ENCODE measurements around the gene PACRG.
A peak's percentile ranks its signal among the peaks of the same experiment; 100 is the strongest.

Gene PACRG

DNA sequence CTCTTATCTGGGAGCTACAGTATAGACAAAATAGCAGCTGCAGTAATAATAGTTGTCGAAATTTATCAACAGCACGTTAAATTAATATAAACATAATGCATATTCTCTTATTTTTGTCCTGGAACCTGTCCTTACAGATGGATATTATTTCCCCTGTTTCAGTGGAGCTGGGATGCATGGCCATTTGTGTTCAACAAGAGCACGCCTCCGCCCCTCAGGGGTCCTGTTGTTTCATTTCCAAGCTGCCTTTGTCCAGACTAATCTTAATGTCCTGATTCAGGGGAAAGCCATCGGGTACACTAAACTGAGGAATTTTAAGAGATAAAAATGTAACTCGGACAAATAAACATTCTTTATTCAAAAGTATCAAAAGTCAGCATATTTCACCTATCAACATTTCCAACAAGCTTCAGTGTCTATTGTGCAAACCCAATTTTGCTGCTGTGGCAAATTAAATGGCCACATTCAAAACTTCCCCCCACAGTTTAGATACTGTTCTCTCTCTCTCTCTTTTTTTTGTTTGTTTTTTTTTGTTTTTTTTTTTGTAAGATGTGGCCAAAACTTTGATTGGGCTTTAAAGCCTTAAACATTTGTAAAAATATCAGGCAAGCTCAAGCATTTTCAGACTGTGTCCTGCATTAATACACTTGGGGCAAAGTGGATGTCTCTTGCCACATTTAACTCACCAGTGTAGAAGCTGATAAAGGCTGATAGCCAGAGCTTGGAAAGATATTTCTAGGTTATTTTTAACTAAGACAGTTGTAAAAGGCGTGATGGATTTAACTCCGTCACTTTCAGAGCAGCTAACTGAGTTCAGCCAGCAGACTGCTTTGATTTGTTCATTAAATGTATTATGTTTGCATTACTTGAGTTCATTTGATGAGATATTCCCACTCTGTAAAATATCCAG lies 574.2 kb downstream of the PACRG start:
- TF ChIP-seq CTCF (conservative IDR thresholded peaks at IDR 0.05; ENCODE audit: low read depth): no peak
- no peak for DNase-seq (ENCODE audit: low spot score)
- no peak overlapping the region for H3K27ac ChIP-seq
- CTCF ChIA-PET: no interaction called here
- POLR2A ChIA-PET (ENCODE audit: low non-redundant PET): no interaction called here

- CTCF ChIA-PET: no interaction called here
- H3K27ac ChIP-seq: no peak overlapping the region
- no peak for DNase-seq (ENCODE audit: low spot score)
- TF ChIP-seq CTCF (conservative IDR thresholded peaks at IDR 0.05; ENCODE audit: low read depth): no peak
- POLR2A ChIA-PET (ENCODE audit: low non-redundant PET): no interaction called here
These were observed 575.0 kb downstream of the PACRG start for GRCh38 chr6:163302747-163303146.

DNA sequence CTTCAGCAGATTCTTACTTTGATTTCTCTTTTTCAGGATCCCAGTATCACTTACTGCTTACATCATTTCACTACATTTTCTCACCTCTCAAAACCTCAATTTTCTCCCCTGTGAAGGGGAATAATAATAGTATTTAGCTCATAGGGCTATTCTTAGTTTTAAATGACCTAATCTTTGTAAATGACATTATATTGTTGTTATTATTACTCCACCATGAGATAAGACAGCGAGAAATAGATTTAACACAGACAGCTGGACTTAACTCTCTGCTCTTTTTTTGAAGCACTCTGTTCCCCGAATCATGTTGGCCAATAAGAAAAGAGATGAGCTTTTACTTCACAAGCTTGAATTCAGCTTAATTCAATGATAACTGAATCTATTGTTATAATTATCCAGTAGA lies 578.2 kb downstream of the PACRG start:
- H3K27ac ChIP-seq: no peak overlapping the region
- ChIA-PET CTCF (no interaction called here), POLR2A (ENCODE audit: low non-redundant PET) (no interaction called here)
- TF ChIP-seq CTCF (conservative IDR thresholded peaks at IDR 0.05; ENCODE audit: low read depth): no peak
- DNase-seq (ENCODE audit: low spot score): no peak

DNA sequence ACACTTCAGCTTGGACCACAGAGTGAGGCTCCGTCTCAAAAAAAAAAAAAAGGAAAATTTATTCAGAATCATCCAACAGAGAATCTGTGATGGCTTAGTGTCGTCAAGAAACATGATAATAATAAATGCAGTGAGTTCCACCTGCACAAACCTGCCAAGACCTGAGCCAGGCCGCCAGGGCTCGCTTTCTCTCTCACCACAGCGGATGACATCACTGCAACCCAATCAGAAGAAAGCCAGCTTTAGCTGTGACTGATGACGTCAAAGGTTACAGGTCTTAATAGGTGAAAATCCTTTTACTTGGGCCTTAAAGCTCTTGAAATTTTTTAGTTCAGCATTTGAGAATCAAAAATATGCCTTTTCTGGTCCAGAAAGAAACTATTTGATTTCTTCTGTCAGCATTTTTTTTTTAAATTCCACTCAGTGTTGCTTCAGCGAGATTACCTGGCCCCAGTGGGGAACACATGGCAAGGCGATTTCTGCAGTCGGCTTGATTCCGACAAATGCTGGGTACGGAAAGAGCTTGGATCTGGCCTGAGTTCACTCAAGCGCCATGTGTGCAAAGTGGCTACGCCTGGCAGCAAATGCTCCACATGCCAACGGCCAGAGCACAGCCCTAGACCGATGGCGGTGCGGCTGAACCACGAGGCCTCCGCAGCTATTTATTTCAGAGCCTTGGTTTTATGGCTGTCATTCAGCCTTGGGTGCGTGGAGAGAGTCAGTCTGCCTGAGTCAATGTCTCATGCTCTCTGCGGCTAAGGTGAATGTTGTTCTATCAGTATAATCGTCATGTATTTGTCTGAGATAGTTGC lies 581.1 kb downstream of the PACRG start:
- ChIA-PET CTCF (no interaction called here), POLR2A (ENCODE audit: low non-redundant PET) (no interaction called here)
- DNase-seq (ENCODE audit: low spot score): no peak
- peak overlapping the region; percentile 48; the same call in 1 of the 2 replicates for H3K27ac ChIP-seq
- TF ChIP-seq CTCF (conservative IDR thresholded peaks at IDR 0.05; ENCODE audit: low read depth): no peak

DNA sequence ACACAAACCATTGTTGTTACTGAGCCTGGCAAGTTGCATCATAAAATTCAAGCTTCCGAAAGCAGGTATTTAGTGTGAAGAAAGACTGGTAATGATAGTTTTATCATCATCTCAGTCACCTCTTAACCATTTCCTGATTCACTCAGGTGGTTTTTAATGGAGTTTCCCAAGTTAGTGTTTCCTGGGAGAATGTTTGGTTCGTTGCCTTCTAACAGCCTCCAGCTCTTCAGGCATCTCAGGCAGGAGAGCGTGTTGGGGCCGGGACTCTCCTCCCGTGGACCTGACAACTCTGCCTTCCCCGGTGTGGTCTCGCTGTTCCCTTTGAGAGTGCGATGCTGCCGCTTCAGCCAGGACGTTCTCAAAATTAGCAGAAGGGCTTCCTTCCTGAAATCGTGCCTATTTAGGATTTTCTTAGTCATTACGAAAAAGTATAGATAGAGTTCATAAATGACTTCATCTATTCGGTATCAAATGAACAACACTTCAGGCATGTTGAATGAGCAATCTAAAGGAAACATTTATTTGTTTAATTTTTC lies 581.8 kb downstream of the PACRG start:
- POLR2A ChIA-PET (ENCODE audit: low non-redundant PET): no interaction called here
- no peak for TF ChIP-seq CTCF (conservative IDR thresholded peaks at IDR 0.05; ENCODE audit: low read depth)
- peak overlapping the region; percentile 48; the same call in 1 of the 2 replicates for H3K27ac ChIP-seq
- DNase-seq (ENCODE audit: low spot score): peak; percentile 69
- CTCF ChIA-PET: no interaction called here

All from RWPE1 (cell line).